ENCODE results near the gene C2orf69.

Gene C2orf69

DNA sequence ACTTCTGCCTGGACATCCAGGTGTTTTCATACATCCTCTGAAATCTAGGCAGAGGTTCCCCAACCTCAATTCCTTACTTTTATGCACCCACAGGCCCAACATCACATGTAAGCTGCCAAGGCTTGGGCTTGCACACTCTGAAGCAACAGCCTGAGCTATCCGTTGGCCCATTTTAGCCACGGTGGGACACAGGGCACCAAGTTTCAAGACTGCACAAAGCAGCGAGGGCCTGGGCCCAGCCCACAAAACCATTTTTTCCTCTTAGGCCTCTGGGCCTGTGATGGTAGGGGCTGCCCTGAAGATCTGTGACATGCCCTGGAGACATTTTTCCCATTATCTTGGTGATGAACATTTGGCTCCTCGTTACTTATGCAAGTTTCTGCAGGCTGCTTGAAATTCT, 5.9 kb downstream of the C2orf69 start:
- DNase-seq: no peak

GRCh38 chr2:199922856-199923255, 11.8 kb downstream of the C2orf69 start:
- no peak for DNase-seq

DNA sequence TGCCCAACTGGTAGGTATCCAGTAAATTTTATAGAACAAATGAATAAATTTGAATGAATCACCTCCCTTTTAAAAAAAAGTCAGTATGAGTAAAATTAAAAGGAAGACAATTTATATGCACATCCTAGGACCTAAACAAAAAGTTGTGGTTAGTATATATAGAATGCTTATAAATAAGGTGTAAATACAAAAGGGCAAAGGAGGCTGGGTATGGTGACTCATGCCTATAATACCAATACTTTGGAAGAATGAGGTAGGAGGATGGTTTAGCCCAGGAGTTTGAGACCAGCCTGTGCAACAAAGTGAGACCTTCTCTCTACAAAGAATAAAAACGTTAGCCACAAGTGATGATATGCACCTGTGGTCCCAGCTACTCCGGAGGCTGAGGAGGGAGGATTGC, 12.8 kb downstream of the C2orf69 start:
- DNase-seq: no peak

- no peak for DNase-seq
Observed at GRCh38 chr2:199926806-199927205, 15.7 kb downstream of the C2orf69 start.

DNA sequence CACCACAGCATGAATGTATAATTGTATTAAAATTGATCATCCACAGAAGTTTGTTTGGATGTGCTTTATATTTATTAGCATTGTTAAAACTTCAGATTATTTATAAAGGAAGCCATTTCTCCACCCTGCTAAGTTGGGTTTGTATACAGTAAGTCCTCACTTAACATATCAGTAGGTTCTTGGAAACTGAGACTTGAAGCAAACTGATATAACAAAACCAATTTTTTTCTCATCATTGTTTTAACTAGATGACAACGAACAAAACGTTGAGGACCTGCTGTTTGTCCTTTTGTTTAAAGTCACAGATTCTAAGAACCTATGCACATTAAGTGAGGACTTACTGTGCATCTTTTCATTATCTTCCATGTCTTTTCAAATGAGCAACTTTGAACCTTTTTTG, 17.1 kb downstream of the C2orf69 start:
- DNase-seq: no peak

DNA sequence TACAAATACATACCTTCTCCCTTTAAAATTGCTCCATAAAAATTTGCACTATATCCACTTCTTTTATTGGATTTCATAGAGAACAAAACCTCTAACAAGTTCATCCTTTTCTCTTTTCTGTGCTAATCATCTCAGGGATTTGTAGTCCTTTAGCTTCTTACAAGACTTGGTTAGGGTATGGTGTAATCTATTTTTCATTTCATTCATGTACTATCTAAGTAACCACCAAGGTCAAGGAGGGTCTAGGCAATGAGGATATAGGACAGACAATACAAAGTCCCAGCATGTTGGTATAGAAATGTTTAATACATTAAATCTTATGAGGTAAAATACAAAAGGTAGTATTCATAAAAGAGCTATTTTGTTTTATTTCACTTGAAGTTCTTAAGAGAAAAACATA, 17.5 kb downstream of the C2orf69 start:
- DNase-seq: no peak

DNA sequence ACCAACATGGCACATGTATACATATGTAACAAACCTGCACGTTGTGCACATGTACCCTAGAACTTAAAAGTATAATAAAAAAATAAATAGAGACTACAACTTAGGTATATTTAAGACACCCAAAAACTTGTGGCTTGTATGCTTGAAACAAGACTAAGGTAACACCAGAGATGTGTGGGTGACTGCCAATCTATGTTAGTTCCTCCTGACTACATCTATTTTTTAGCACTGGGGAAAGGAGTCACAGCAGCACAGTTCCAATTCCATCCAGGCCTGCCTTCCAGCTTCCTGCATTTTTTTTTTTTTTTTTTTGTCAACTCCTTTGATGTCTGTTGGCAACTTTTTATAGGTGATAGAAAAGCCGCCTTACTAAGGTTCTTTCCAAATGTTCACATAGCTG, 18.2 kb downstream of the C2orf69 start:
- no peak for DNase-seq

DNA sequence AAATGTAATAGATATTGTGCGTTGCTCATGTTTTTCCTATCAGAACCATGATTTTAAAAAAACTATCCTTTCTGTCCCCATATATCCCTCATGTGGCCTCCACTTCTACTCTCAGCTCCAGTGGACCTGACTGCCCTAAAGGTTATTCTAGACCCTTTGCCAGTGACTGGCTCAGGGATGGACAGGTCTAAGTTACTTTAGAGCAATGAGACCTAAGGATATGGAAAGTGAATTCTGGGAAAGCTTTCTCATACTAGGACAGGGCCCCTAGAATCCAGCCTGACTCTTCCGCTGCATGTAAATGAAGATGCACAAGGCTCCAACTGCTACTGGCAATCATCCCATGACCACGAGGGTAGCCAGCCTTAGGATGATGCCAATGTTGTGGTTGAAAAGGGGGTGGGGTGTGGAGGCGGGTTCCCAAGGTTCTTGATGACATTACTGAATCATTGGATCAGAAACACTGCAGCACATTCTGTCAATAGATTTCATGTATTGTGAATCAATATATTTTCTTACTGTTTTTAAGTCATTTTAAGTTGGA, 21.3 kb downstream of the C2orf69 start:
- DNase-seq: no peak

DNA sequence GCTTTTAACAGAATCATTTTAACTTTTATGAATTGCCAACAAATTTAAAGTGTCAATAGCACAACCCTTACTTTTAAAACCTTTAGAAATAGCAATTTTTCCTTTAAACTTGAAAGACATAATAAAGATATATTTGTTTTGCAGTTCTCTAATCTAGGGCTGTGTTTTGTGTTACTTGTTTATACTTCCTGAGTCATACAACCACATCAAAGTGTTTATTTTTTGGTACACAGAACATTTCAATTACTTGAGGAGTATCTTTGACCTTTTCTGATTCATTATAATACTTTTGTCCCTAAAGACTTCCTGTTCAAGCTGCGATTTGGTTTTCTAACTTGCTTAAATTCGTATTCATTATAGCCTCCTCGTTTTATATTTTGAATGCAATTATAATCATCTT, 22.4 kb downstream of the C2orf69 start:
- no peak for DNase-seq

DNA sequence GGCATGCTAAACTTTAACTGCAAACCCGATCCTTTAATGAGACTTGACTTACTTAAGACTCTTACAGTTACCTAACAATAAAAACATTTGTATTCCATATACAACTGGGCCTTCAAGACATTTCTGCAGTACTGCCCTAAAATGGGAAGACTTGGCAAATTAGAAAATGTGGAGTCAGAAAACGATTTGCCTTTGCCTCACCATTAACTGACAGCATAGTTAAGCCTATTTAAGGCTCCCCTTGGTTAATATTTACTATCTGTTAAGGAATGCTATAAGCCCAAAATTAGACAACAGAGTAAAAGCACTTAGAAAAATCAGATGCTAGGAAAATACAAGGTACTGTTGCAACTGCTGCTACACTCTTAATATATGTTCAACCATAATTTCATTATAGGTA, 25.5 kb downstream of the C2orf69 start:
- no peak for DNase-seq

DNA sequence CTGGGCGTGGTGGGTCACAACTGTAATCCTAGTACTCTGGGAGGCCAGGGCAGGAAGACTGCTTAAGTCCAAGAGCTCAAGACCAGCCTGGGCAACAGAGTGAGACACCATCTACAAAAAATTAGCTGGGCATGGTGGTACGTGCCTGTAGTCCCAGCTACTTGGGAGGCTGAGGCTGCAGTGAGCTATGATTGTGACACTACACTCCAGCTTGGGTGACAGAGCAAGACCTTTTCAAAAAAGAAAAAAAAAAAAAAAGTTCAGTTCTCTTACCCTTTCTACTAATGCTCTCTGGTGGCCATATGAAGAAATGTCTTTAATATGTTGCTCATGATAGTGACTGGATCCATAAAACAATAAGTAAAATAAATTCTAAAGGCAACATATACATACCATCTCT, 29.3 kb downstream of the C2orf69 start:
- peak in 1 of 2 experiments; percentile 30 for DNase-seq

GRCh38 chr2:199943373-199943772, 32.3 kb downstream of the C2orf69 start:
- no peak for DNase-seq

DNA sequence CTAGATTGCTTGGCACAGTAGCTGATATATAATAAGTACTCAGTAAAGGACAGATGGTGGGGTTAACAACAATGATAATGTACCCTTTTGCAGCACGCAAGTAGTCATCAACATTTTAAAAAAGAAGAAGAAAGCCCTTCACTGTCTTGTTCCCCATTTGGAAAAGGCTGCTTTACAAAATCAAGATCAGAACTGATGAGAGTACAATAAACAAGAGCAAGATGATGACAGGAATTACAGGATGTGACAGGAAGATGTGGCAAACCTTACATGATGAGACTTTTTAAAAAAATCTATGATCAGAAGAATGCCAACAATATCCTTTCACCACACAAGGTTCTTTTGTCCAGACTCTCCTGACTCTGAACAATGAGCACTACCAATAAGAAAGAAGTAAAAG, 35.1 kb downstream of the C2orf69 start:
- DNase-seq: no peak

GRCh38 chr2:199946836-199947235, 35.7 kb downstream of the C2orf69 start:
- no peak for DNase-seq

- no peak for DNase-seq
Observed at GRCh38 chr2:199950396-199950795, 39.3 kb downstream of the C2orf69 start.

DNA sequence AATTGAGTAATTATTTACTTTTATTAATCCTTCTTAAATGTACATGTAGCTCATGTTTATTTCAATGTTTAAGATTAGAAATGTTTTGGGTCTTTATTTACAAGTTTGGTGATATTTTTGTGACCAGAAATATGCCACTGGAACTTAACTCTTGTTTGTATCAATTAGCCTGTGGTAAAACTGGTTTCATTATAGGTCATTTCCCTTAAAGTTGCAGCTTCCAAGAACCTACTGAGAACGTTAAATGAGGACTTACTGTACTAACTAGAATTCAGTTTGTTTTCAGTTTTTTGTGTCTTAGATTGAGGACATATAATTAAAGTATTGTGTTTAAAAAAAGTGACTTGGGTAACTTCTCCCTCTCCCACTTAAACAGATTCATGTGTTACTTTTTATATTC, 39.9 kb downstream of the C2orf69 start:
- DNase-seq: no peak

- DNase-seq: peak in 1 of 2 experiments; percentile 88
Observed at GRCh38 chr2:199955007-199955338, 43.9 kb downstream of the C2orf69 start.

DNA sequence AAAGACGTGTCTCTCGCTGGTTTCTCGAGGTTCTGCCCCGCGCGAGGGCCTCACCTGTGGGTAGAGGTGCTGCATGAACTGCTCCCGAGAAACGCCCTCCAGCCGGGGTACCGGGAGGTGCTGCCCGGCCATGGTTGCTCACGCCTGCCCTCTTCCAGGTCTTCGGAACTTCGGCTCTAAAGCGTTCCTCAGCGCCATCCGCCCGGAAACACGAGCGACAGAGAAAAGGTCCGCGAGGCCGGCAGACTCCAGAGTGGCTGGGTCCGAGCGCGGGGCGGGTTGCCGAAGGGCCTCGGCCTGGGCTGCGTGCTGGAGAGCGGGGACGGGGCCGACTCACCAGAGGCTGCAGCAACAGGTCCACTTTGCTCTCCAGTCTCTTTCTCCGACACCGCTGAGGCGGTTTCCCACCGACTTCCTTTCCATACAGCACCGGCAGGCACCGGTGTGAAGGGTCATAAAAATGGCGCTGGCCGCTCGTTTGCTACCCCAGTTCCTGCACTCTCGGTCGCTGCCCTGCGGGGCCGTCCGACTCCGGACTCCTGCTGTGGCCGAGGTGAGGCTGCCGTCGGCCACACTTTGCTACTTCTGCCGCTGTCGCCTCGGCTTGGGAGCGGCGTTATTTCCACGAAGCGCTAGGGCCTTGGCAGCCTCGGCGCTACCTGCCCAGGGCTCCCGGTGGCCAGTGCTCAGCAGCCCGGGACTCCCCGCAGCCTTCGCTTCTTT, 44.4 kb downstream of the C2orf69 start, which contains the start of the genes MAIP1 and TYW5:
TSS of gene MAIP1 (plus strand) at position 244 of the 723 bp plus-strand sequence. CDS start at position 461, 217 bp downstream.
TSS of gene TYW5 (minus strand) at position 153 of the 723 bp plus-strand sequence. CDS start at position 132, 21 bp downstream.
- DNase-seq: peak; percentile 92 to 93

DNA sequence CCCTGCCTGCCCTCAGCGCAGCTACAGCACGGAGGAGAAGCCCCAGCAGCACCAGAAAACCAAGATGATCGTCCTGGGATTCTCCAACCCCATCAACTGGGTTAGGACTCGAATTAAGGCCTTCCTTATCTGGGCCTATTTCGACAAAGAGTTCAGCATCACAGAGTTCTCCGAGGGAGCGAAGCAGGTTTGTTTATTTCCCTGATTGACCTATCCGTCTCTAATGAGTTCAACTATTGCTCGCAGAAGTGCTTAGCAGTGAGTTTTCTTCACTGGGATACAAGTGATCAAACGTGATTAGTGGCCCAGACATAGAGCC, 44.9 kb downstream of the C2orf69 start:
- DNase-seq: no peak

DNA sequence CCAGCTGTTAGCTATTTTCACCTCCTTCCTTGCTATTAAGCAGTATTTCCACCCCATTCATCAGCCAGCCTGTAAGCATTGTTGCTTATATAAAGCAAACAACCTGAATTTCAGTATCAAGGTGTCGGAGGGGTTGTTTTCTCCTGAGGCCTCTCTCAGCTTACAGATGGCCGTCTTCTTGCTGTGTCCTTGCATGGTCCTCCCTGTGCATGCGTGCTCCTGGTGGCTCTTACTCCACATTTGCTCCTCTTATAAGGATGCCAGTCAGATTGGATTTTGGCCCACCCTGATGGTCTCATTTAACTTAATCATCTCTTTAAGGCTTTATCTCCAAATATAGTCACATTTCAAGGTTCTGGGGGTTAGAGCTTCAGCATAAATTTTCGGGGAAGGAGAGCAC, 46.9 kb downstream of the C2orf69 start:
- DNase-seq: no peak

- DNase-seq: no peak
Observed at GRCh38 chr2:199962203-199962602, 51.1 kb downstream of the C2orf69 start.

- no peak for DNase-seq
Observed at GRCh38 chr2:199966405-199966804, 55.3 kb downstream of the C2orf69 start.

DNA sequence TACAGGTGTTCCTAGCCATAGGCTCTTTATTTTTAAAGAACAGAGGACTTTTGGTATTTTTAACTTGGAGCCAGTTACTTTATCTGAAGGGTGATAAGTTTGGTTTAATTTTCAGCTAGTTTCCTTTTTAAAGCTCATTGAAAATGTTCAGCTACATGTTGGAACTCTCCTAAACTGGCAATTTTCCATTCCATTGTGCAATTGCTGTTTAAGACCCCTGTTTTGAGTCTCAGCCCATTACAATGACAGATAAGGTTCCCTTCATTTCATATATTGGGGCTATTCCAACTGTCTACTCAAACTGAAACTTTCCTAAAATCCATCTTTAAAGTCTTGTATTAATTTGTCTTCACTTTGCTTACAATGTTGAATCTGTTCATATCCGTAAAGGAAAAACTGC, 55.9 kb downstream of the C2orf69 start:
- DNase-seq: no peak

DNA sequence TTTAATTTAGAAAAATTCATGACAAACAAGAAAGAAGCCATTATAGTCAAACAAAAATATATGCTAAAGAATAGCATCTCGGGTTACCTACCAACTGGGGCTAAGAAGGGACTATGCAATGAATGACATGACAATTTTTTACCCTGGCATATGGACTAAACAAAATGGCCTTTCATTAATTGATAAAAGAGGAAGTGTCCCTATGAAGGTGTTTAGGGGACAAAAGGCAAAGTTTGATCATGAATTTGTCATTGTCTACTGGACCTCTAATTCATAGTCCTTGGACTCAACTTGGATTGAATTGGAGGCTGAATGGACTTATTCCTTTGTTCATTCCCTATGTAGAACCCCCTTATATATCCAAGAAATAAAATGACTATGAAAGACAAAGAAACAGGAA, 57.0 kb downstream of the C2orf69 start:
- no peak for DNase-seq

GRCh38 chr2:199972088-199972626, 61.1 kb downstream of the C2orf69 start:
- DNase-seq: no peak

Measured in NCI-H526 (cell line).